ENCODE measurements around the gene SLC7A4.

The SLC7A4 gene

GRCh38 chr22:20992456-20993303 lies 39.7 kb downstream of the SLC7A4 start:
- no peak overlapping the region for H3K9ac ChIP-seq
- H3K27ac ChIP-seq: no peak overlapping the region
- no peaks in the 10 kb centered on the region for H3K36me3 ChIP-seq (ENCODE audit: control insufficient read depth, insufficient read depth, low read length)
- no peaks in the 10 kb centered on the region for H3K79me2 ChIP-seq
- TF ChIP-seq, protein P1, sequence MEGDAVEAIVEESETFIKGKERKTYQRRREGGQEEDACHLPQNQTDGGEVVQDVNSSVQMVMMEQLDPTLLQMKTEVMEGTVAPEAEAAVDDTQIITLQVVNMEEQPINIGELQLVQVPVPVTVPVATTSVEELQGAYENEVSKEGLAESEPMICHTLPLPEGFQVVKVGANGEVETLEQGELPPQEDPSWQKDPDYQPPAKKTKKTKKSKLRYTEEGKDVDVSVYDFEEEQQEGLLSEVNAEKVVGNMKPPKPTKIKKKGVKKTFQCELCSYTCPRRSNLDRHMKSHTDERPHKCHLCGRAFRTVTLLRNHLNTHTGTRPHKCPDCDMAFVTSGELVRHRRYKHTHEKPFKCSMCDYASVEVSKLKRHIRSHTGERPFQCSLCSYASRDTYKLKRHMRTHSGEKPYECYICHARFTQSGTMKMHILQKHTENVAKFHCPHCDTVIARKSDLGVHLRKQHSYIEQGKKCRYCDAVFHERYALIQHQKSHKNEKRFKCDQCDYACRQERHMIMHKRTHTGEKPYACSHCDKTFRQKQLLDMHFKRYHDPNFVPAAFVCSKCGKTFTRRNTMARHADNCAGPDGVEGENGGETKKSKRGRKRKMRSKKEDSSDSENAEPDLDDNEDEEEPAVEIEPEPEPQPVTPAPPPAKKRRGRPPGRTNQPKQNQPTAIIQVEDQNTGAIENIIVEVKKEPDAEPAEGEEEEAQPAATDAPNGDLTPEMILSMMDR (IDR thresholded peaks at IDR 0.05): no peak
- H3K9me3 ChIP-seq (ENCODE audit: control insufficient read depth, low read length): no peaks in the 10 kb centered on the region
- no peak overlapping the region for H3K4me2 ChIP-seq (ENCODE audit: low read length)
- H3K27me3 ChIP-seq (ENCODE audit: control insufficient read depth, insufficient read depth, low read length): no peaks in the 10 kb centered on the region
- H2AFZ ChIP-seq: no peak overlapping the region
- H3K4me1 ChIP-seq: no peaks in the 10 kb centered on the region
- H3K4me3 ChIP-seq (ENCODE audit: low read depth, low read length): no peak overlapping the region

GRCh38 chr22:20992056-20992442 lies 40.3 kb downstream of the SLC7A4 start:
- H3K36me3 ChIP-seq (ENCODE audit: control insufficient read depth, insufficient read depth, low read length): no peaks in the 10 kb centered on the region
- H3K27me3 ChIP-seq (ENCODE audit: control insufficient read depth, insufficient read depth, low read length): no peaks in the 10 kb centered on the region
- H3K4me2 ChIP-seq (ENCODE audit: low read length): no peak overlapping the region
- no peak overlapping the region for H2AFZ ChIP-seq
- TF ChIP-seq, protein P1 (IDR thresholded peaks at IDR 0.05): no peak
- no peaks in the 10 kb centered on the region for H3K9me3 ChIP-seq (ENCODE audit: control insufficient read depth, low read length)
- no peaks in the 10 kb centered on the region for H3K79me2 ChIP-seq
- H3K4me1 ChIP-seq: no peaks in the 10 kb centered on the region
- no peak overlapping the region for H3K4me3 ChIP-seq (ENCODE audit: low read depth, low read length)
- H3K27ac ChIP-seq: no peak overlapping the region
- no peak overlapping the region for H3K9ac ChIP-seq

DNA sequence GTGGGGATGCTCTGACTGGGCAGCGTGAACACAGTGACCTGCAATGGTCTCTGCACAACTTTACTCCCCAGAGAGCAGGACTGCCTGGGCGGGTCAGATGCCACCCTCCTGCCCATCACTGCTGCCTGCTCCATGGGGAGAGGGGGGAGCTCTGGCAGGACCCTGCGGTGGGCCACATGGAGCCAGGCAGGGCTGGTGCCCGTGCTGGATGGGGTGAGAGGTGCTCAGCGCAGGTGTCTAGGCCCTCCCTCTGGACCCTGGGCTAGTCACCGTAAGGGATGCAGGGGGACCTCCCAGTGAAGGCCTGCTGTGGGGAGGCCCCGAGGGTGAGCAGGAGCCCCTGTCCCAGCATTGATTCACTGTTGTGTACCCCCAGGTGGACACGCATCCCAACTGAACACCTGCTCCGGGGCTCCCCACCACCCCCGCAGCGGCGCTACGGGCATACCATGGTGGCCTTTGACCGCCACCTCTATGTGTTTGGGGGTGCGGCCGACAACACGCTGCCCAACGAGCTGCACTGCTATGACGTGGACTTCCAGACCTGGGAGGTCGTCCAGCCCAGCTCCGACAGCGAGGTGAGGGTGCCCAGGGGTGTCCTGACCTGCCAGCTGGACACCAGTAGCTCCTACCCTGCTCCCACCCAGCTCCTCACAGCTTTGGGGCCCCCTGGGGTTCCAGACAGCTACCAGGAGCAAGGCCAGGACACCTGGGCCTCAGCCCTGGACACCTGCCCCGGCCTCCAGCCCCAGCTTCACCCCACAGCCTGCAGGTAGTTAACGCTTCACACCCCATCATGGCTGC lies 40.9 kb downstream of the SLC7A4 start:
- Histone ChIP-seq H3K9ac (no peak overlapping the region), H3K27ac (no peak overlapping the region), H3K4me2 (ENCODE audit: low read length) (no peak overlapping the region), H3K4me3 (ENCODE audit: low read depth, low read length) (no peak overlapping the region), H3K79me2 (no peaks in the 10 kb centered on the region), H2AFZ (no peak overlapping the region), H3K27me3 (ENCODE audit: control insufficient read depth, insufficient read depth, low read length) (no peaks in the 10 kb centered on the region), H3K9me3 (ENCODE audit: control insufficient read depth, low read length) (no peaks in the 10 kb centered on the region), H3K4me1 (no peaks in the 10 kb centered on the region), H3K36me3 (ENCODE audit: control insufficient read depth, insufficient read depth, low read length) (no peaks in the 10 kb centered on the region)
- TF ChIP-seq, protein P1 (IDR thresholded peaks at IDR 0.05): no peak

GRCh38 chr22:20990184-20991180 lies 41.9 kb downstream of the SLC7A4 start:
- Histone ChIP-seq H3K27ac (no peak overlapping the region), H3K36me3 (ENCODE audit: control insufficient read depth, insufficient read depth, low read length) (no peaks in the 10 kb centered on the region), H3K4me1 (no peaks in the 10 kb centered on the region)

More at GRCh38 chr22:20990184-20991180, 41.9 kb downstream of the SLC7A4 start:
- H3K9ac ChIP-seq: no peak overlapping the region
- H2AFZ ChIP-seq: no peak overlapping the region
- H3K4me3 ChIP-seq (ENCODE audit: low read depth, low read length): no peak overlapping the region
- H3K4me2 ChIP-seq (ENCODE audit: low read length): no peak overlapping the region
- TF ChIP-seq, protein P1 (IDR thresholded peaks at IDR 0.05): no peak
- no peaks in the 10 kb centered on the region for H3K9me3 ChIP-seq (ENCODE audit: control insufficient read depth, low read length)
- no peaks in the 10 kb centered on the region for H3K79me2 ChIP-seq
- no peaks in the 10 kb centered on the region for H3K27me3 ChIP-seq (ENCODE audit: control insufficient read depth, insufficient read depth, low read length)

All from parathyroid adenoma (tissue), 2 donors.